DND-41 (cell line): ENCODE measurements around the gene ADAMTSL3.

Source experiments
- EZH2 ChIP-seq: IDR thresholded peaks from 3 replicates; pipeline ENCODE4 v1.6.1; 2012; ENCODE audit warnings: borderline replicate concordance, low read depth, mild to moderate bottlenecking, moderate library complexity, low read length, inconsistent platforms; ENCODE audit not compliant: severe bottlenecking
- TF ChIP-seq, protein P1 (sequence below): IDR thresholded peaks from 2 replicates; pipeline ENCODE4 v1.5.1; 2012; ENCODE audit warnings: borderline replicate concordance, low read length, moderate library complexity, mild to moderate bottlenecking; ENCODE audit not compliant: poor library complexity, severe bottlenecking; ENCODE audit errors: extremely low read depth

DNA sequence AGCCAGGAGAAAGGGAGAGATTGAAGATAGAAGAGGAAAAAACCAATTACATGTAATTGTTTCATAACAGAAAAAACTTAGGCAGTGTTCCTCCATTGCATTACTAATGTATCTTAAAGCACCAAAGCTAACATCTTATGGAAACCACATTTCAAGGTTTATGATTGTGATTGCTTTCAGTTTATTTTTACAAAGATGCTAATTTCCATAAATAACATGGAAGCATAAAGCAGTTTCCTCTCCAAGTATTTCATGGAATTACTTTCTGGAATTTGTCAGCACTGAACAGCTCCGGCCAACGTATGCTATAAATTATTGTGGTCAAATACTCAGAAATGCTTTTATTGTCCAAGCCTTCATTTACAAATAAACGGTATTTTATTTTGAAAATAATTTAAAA, 11.6 kb downstream of the ADAMTSL3 start:
- TF ChIP-seq, protein P1, sequence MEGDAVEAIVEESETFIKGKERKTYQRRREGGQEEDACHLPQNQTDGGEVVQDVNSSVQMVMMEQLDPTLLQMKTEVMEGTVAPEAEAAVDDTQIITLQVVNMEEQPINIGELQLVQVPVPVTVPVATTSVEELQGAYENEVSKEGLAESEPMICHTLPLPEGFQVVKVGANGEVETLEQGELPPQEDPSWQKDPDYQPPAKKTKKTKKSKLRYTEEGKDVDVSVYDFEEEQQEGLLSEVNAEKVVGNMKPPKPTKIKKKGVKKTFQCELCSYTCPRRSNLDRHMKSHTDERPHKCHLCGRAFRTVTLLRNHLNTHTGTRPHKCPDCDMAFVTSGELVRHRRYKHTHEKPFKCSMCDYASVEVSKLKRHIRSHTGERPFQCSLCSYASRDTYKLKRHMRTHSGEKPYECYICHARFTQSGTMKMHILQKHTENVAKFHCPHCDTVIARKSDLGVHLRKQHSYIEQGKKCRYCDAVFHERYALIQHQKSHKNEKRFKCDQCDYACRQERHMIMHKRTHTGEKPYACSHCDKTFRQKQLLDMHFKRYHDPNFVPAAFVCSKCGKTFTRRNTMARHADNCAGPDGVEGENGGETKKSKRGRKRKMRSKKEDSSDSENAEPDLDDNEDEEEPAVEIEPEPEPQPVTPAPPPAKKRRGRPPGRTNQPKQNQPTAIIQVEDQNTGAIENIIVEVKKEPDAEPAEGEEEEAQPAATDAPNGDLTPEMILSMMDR = no peak
- TF ChIP-seq EZH2 = no peak
